ENCODE data around the gene LSM14B. TPM values are rescaled to one million over a fixed set of nuclear protein-coding genes. Genes with fewer than 3 reads are reported as not detected.

The LSM14B gene
- total RNA-seq, 1 experiment from 2014 or later = 82.4 TPM

GRCh38 chr20:62164879-62165761 lies 42.8 kb downstream of the LSM14B start:
- no peak overlapping the region for H2BK120ac ChIP-seq (ENCODE audit: low read depth, low read length, poor library complexity, severe bottlenecking)
- Mint-ChIP-seq H3K4me1 (0 out of 4 replicates have a peak, but pooled peaks cover 0 to 2% of the 10 kb centered on the region in 2 experiments), H3K4me3 (no peak overlapping the region), H3K27me3 (ENCODE audit: low read depth) (no peaks in the 10 kb centered on the region), H3K9me3 (no peaks in the 10 kb centered on the region; a peak in 1 of 5 replicates), H3K27ac (no peak overlapping the region), H3K36me3 (ENCODE audit: insufficient read depth in 1 of 3, low read depth in 3 of 3) (peaks cover 29 to 72% (median 62%) of the 10 kb centered on the region in 3 experiments)
- H3K79me1 ChIP-seq (ENCODE audit: insufficient read depth, low read depth, low read length, poor library complexity, severe bottlenecking) = no peaks in the 10 kb centered on the region
- no peak overlapping the region for H2BK5ac ChIP-seq (ENCODE audit: insufficient read length, low read length)
- H3K4me1 ChIP-seq (ENCODE audit: insufficient read depth, low read length) = no peaks in the 10 kb centered on the region
- H2BK15ac ChIP-seq (ENCODE audit: low read depth, low read length) = no peak overlapping the region
- no peaks in the 10 kb centered on the region for H3K23me2 ChIP-seq (ENCODE audit: insufficient read length, low read depth, low read length, poor library complexity, severe bottlenecking)
- no peak overlapping the region for H2AFZ ChIP-seq (ENCODE audit: low read length)
- H4K91ac ChIP-seq (ENCODE audit: insufficient read length, low read depth, low read length) = no peak overlapping the region
- no peak overlapping the region for H4K8ac ChIP-seq (replicated peaks; ENCODE audit: insufficient read length, low read depth, low read length)
- no peaks in the 10 kb centered on the region for H3K79me2 ChIP-seq (ENCODE audit: insufficient read depth, low read length)
- no peak overlapping the region for H3K4me2 ChIP-seq (ENCODE audit: insufficient read depth, insufficient read length, low read length)
- H3K27ac ChIP-seq (ENCODE audit: insufficient read length, low read depth, low read length) = no peak overlapping the region
- H2BK12ac ChIP-seq (ENCODE audit: insufficient read length, low read depth, low read length) = no peak overlapping the region
- WGBS (ENCODE audit: extremely low coverage, insufficient read length, low lambda C conversion rate) = no CpG with 5 or more reads among the region's 41 CpGs
- no peak overlapping the region for H3K23ac ChIP-seq (ENCODE audit: insufficient read length, low read depth, low read length)
- no peak overlapping the region for H3K4ac ChIP-seq (ENCODE audit: low read depth, low read length)
- H3K9me3 ChIP-seq (ENCODE audit: control insufficient read depth, low read depth, low read length) = no peaks in the 10 kb centered on the region
- H3T11ph ChIP-seq (ENCODE audit: low read length) = no peak overlapping the region
- H4K20me1 ChIP-seq (ENCODE audit: control insufficient read depth, insufficient read depth, insufficient read length) = no peaks in the 10 kb centered on the region
- H3K18ac ChIP-seq (ENCODE audit: insufficient read length, low read depth, low read length) = no peak overlapping the region
- H2AK5ac ChIP-seq (ENCODE audit: insufficient read length, low read length) = no peak overlapping the region
- TF ChIP-seq CTCF (conservative IDR thresholded peaks at IDR 0.05) = no peak
- H4K5ac ChIP-seq (ENCODE audit: insufficient read length, low read depth, low read length) = no peak overlapping the region
- H3K9ac ChIP-seq (ENCODE audit: extremely low read depth, insufficient read length, low read length) = no peak overlapping the region
- H3K27me3 ChIP-seq (ENCODE audit: insufficient read depth, low read length) = no peaks in the 10 kb centered on the region
- H2BK20ac ChIP-seq (ENCODE audit: low read depth, low read length, poor library complexity, severe bottlenecking) = no peak overlapping the region
- no peak for DNase-seq
- no peak overlapping the region; the same call in 1 of the 2 replicates for H3K14ac ChIP-seq (ENCODE audit: insufficient read depth, low read length)
- H3K56ac ChIP-seq (ENCODE audit: insufficient read length, low read depth, low read length) = no peak overlapping the region

All from H9 (cell line).